ENCODE data around the gene NSG1. TPM values are rescaled to one million over a fixed set of nuclear protein-coding genes. Genes with fewer than 3 reads are reported as not detected.

The NSG1 gene
- total and polyA plus RNA-seq, 9 of the 15 experiments (the other 6 are each of a cell fraction or from before 2014, with no cell fraction given) = not detected

DNA sequence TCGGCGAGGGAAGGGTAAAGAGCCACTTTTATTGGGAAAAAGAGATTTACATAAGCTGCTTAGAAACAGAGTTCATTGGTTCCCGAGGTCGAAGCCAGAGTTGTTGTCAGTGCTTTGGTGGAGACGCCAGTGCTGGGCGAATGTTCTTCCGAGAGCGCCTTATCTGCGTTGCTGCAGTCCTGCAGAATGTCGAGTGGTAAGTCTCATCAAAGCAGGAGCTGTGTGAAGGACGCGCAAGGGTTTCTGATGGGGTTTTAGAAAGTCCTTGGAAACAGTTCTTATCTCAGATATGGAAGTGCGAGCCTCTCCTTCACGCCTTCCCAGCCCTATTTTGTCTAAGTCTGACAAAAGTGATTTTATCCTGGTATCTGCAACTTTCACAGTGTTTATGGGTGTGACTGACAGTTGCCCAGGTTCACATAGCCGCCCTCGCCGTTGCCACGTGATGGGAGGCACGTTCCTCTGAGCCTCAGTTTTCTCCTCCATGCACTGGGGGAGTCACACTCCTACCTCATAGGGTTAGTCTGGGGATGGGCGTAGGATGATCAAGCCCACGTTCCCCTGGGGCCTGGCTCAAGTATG, 47.3 kb upstream of the NSG1 start (continued):
- TF ChIP-seq, protein P1, sequence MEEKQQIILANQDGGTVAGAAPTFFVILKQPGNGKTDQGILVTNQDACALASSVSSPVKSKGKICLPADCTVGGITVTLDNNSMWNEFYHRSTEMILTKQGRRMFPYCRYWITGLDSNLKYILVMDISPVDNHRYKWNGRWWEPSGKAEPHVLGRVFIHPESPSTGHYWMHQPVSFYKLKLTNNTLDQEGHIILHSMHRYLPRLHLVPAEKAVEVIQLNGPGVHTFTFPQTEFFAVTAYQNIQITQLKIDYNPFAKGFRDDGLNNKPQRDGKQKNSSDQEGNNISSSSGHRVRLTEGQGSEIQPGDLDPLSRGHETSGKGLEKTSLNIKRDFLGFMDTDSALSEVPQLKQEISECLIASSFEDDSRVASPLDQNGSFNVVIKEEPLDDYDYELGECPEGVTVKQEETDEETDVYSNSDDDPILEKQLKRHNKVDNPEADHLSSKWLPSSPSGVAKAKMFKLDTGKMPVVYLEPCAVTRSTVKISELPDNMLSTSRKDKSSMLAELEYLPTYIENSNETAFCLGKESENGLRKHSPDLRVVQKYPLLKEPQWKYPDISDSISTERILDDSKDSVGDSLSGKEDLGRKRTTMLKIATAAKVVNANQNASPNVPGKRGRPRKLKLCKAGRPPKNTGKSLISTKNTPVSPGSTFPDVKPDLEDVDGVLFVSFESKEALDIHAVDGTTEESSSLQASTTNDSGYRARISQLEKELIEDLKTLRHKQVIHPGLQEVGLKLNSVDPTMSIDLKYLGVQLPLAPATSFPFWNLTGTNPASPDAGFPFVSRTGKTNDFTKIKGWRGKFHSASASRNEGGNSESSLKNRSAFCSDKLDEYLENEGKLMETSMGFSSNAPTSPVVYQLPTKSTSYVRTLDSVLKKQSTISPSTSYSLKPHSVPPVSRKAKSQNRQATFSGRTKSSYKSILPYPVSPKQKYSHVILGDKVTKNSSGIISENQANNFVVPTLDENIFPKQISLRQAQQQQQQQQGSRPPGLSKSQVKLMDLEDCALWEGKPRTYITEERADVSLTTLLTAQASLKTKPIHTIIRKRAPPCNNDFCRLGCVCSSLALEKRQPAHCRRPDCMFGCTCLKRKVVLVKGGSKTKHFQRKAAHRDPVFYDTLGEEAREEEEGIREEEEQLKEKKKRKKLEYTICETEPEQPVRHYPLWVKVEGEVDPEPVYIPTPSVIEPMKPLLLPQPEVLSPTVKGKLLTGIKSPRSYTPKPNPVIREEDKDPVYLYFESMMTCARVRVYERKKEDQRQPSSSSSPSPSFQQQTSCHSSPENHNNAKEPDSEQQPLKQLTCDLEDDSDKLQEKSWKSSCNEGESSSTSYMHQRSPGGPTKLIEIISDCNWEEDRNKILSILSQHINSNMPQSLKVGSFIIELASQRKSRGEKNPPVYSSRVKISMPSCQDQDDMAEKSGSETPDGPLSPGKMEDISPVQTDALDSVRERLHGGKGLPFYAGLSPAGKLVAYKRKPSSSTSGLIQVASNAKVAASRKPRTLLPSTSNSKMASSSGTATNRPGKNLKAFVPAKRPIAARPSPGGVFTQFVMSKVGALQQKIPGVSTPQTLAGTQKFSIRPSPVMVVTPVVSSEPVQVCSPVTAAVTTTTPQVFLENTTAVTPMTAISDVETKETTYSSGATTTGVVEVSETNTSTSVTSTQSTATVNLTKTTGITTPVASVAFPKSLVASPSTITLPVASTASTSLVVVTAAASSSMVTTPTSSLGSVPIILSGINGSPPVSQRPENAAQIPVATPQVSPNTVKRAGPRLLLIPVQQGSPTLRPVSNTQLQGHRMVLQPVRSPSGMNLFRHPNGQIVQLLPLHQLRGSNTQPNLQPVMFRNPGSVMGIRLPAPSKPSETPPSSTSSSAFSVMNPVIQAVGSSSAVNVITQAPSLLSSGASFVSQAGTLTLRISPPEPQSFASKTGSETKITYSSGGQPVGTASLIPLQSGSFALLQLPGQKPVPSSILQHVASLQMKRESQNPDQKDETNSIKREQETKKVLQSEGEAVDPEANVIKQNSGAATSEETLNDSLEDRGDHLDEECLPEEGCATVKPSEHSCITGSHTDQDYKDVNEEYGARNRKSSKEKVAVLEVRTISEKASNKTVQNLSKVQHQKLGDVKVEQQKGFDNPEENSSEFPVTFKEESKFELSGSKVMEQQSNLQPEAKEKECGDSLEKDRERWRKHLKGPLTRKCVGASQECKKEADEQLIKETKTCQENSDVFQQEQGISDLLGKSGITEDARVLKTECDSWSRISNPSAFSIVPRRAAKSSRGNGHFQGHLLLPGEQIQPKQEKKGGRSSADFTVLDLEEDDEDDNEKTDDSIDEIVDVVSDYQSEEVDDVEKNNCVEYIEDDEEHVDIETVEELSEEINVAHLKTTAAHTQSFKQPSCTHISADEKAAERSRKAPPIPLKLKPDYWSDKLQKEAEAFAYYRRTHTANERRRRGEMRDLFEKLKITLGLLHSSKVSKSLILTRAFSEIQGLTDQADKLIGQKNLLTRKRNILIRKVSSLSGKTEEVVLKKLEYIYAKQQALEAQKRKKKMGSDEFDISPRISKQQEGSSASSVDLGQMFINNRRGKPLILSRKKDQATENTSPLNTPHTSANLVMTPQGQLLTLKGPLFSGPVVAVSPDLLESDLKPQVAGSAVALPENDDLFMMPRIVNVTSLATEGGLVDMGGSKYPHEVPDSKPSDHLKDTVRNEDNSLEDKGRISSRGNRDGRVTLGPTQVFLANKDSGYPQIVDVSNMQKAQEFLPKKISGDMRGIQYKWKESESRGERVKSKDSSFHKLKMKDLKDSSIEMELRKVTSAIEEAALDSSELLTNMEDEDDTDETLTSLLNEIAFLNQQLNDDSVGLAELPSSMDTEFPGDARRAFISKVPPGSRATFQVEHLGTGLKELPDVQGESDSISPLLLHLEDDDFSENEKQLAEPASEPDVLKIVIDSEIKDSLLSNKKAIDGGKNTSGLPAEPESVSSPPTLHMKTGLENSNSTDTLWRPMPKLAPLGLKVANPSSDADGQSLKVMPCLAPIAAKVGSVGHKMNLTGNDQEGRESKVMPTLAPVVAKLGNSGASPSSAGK (IDR thresholded peaks at IDR 0.05) = peak; percentile 65
- TF ChIP-seq PHF20 (IDR thresholded peaks at IDR 0.05; ENCODE audit: partially characterized antibody) (no peak), SMARCA4 (IDR thresholded peaks at IDR 0.05) (peak; percentile 63; the same call in 1 of the 2 replicates), E2F3 (CRISPR knock-in tag; IDR thresholded peaks at IDR 0.05) (no peak), HDAC1 (IDR thresholded peaks at IDR 0.05) (0 out of 4 replicates have a peak, but pooled peaks of 1 of the 2 experiments have one; percentile 21), TARDBP (IDR thresholded peaks at IDR 0.05) (no peak), ZNF589 (CRISPR knock-in tag; IDR thresholded peaks at IDR 0.05; ENCODE audit: low read depth) (no peak), MAZ (CRISPR knock-in tag; conservative IDR thresholded peaks at IDR 0.05 in 1 of 2, IDR thresholded peaks at IDR 0.05 in 1 of 2) (no peak), NRF1 (conservative IDR thresholded peaks at IDR 0.05 in 1 of 2, IDR thresholded peaks at IDR 0.05 in 1 of 2) (peak; percentile 34 to 36; a peak in 3 of 4 replicates), ZBTB17 (CRISPR knock-in tag; IDR thresholded peaks at IDR 0.05) (peak; percentile 66; the same call in 1 of the 2 replicates), HDAC2 (IDR thresholded peaks at IDR 0.05) (0 out of 2 replicates have a peak, but pooled peaks have one; percentile 30), CREM (IDR thresholded peaks at IDR 0.05; ENCODE audit: low read depth) (peak; percentile 17; the same call in 1 of the 2 replicates), ATF1 (CRISPR knock-in tag; IDR thresholded peaks at IDR 0.05) (no peak), ATF1 (tag; IDR thresholded peaks at IDR 0.05) (0 out of 2 replicates have a peak, but pooled peaks have one; percentile 33)
- TF ChIP-seq, protein P2, sequence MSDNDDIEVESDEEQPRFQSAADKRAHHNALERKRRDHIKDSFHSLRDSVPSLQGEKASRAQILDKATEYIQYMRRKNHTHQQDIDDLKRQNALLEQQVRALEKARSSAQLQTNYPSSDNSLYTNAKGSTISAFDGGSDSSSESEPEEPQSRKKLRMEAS (CRISPR knock-in tag; IDR thresholded peaks at IDR 0.05) = peak; percentile 47; the same call in 1 of the 2 replicates
- TF ChIP-seq, protein P3, sequence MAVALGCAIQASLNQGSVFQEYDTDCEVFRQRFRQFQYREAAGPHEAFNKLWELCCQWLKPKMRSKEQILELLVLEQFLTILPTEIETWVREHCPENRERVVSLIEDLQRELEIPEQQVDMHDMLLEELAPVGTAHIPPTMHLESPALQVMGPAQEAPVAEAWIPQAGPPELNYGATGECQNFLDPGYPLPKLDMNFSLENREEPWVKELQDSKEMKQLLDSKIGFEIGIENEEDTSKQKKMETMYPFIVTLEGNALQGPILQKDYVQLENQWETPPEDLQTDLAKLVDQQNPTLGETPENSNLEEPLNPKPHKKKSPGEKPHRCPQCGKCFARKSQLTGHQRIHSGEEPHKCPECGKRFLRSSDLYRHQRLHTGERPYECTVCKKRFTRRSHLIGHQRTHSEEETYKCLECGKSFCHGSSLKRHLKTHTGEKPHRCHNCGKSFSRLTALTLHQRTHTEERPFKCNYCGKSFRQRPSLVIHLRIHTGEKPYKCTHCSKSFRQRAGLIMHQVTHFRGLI (CRISPR knock-in tag; IDR thresholded peaks at IDR 0.05) = no peak
